Endothelial cell (in vitro differentiated cells): ENCODE measurements around the gene RIGI. TPM values are rescaled to one million over a fixed set of nuclear protein-coding genes. Genes with fewer than 3 reads are reported as not detected.

Source experiments
- DNase-seq: peaks from one replicate; pipeline ENCODE4 v3.0.0; 2021; ENCODE audit warnings: low spot score
- H3K27ac Mint-ChIP-seq: one replicate; pipeline ENCODE4 v1.8.0; 2021; ENCODE audit warnings: mixed read lengths, inconsistent platforms; ENCODE audit not compliant: unreplicated experiment
- H3K27me3 Mint-ChIP-seq: one replicate; pipeline ENCODE4 v1.8.0; 2021; ENCODE audit warnings: mild to moderate bottlenecking, moderate library complexity, mixed read lengths, inconsistent platforms; ENCODE audit not compliant: unreplicated experiment
- H3K36me3 Mint-ChIP-seq: one replicate; pipeline ENCODE4 v1.8.0; 2021; ENCODE audit warnings: mild to moderate bottlenecking, low read depth, mixed read lengths, inconsistent platforms; ENCODE audit not compliant: unreplicated experiment
- H3K4me1 Mint-ChIP-seq: one replicate; pipeline ENCODE4 v1.8.0; 2021; ENCODE audit warnings: mild to moderate bottlenecking, mixed read lengths, inconsistent platforms; ENCODE audit not compliant: unreplicated experiment
- H3K4me3 Mint-ChIP-seq: one replicate; pipeline ENCODE4 v1.8.0; 2021; ENCODE audit warnings: mild to moderate bottlenecking, mixed read lengths, inconsistent platforms; ENCODE audit not compliant: unreplicated experiment
- H3K9me3 Mint-ChIP-seq: one replicate; pipeline ENCODE4 v1.8.0; 2021; ENCODE audit warnings: mixed read lengths, inconsistent platforms; ENCODE audit not compliant: unreplicated experiment
- CTCF ChIP-seq: fragments of 200-600 bp; sonication (generic); IDR thresholded peaks from one replicate; pipeline ENCODE4 v1.5.0; 2021; ENCODE audit warnings: antibody characterized with exemption; ENCODE audit not compliant: unreplicated experiment
- total RNA-seq: library from RNA; stranded (reverse); fragmentation: NEBNext Ultra II Directional; extraction: Animal tissue kit (Norgen Biotek cat#: 25700); gene quantifications from one replicate; pipeline ENCODE4 v1.2.1, GENCODE V29; 2021; ENCODE audit not compliant: unreplicated experiment

The RIGI gene
- total RNA-seq, 1 donor from 2014 or later: 8.4 TPM

- H3K4me1 Mint-ChIP-seq: no peaks in the 10 kb centered on the region
- peak overlapping the region; percentile 22 for H3K4me3 Mint-ChIP-seq
- no peak overlapping the region for H3K27ac Mint-ChIP-seq
- H3K9me3 Mint-ChIP-seq: no peaks in the 10 kb centered on the region
- H3K27me3 Mint-ChIP-seq: peaks cover 3% of the 10 kb centered on the region
- no peak for TF ChIP-seq CTCF
- DNase-seq: no peak
- H3K36me3 Mint-ChIP-seq: peaks cover 27% of the 10 kb centered on the region
Measured at GRCh38 chr9:32487981-32488380, 38.0 kb downstream of the RIGI start.

GRCh38 chr9:32486839-32487562 lies 39.0 kb downstream of the RIGI start:
- no peak for DNase-seq
- H3K27me3 Mint-ChIP-seq: peaks cover 5% of the 10 kb centered on the region

GRCh38 chr9:32483343-32483742 lies 42.7 kb downstream of the RIGI start:
- H3K4me1 Mint-ChIP-seq: no peaks in the 10 kb centered on the region
- H3K36me3 Mint-ChIP-seq: peaks cover 39% of the 10 kb centered on the region
- no peaks in the 10 kb centered on the region for H3K9me3 Mint-ChIP-seq
- DNase-seq: no peak
- TF ChIP-seq CTCF: no peak
- no peak overlapping the region for H3K4me3 Mint-ChIP-seq
- H3K27me3 Mint-ChIP-seq: peaks cover 6% of the 10 kb centered on the region
- H3K27ac Mint-ChIP-seq: no peak overlapping the region

More at GRCh38 chr9:32486839-32487562, 39.0 kb downstream of the RIGI start:
- Mint-ChIP-seq H3K4me1 (no peaks in the 10 kb centered on the region), H3K4me3 (no peak overlapping the region), H3K9me3 (no peaks in the 10 kb centered on the region), H3K36me3 (peaks cover 32% of the 10 kb centered on the region), H3K27ac (no peak overlapping the region)
- no peak for TF ChIP-seq CTCF

Other genes starting within 250 kb of the RIGI start
- gene ACO1, start 141.6 kb downstream of the RIGI start, total RNA-seq: 30.6 TPM
- 8.0 TPM for gene SMIM27, start 26.1 kb upstream of the RIGI start, total RNA-seq
- 20.7 TPM for gene TOPORS, start 26.4 kb upstream of the RIGI start, total RNA-seq
- 36.8 TPM for gene NDUFB6, start 47.0 kb upstream of the RIGI start, total RNA-seq
- not detected for gene TAF1L, start 109.5 kb upstream of the RIGI start, total RNA-seq